SK-N-SH treated with all-trans-retinoic acid at 6 μM for 48 hours (cell line): ENCODE results near the gene ZNF850.

Experiments used
- BACH2 ChIP-seq: fragments of 250-450 bp; sonication (Bioruptor Pico); IDR thresholded peaks from 2 replicates; pipeline ENCODE4 v1.9.0; 2021; ENCODE audit warnings: mild to moderate bottlenecking, borderline replicate concordance
- CSRNP3 ChIP-seq: fragments of 250-450 bp; sonication (Bioruptor Pico); IDR thresholded peaks from 2 replicates; pipeline ENCODE4 v1.5.1; 2021; ENCODE audit warnings: mild to moderate bottlenecking, moderate library complexity
- ESRRG ChIP-seq: fragments of 250-450 bp; sonication (Bioruptor Pico); IDR thresholded peaks from 2 replicates; pipeline ENCODE4 v1.6.1; 2021; ENCODE audit warnings: mild to moderate bottlenecking
- OSR1 ChIP-seq: fragments of 250-450 bp; sonication (Bioruptor Pico); IDR thresholded peaks from 2 replicates; pipeline ENCODE4 v1.8.0; 2022; ENCODE audit warnings: moderate library complexity, mild to moderate bottlenecking, inconsistent platforms
- PATZ1 ChIP-seq: fragments of 250-450 bp; sonication (Bioruptor Pico); IDR thresholded peaks from 2 replicates; pipeline ENCODE4 v1.8.0; 2020; ENCODE audit warnings: mild to moderate bottlenecking, moderate library complexity, borderline replicate concordance
- PPARA ChIP-seq: fragments of 250-450 bp; sonication (Bioruptor Pico); IDR thresholded peaks from 2 replicates; pipeline ENCODE4 v1.5.0; 2020; ENCODE audit warnings: mild to moderate bottlenecking, borderline replicate concordance
- RARB ChIP-seq: fragments of 250-450 bp; sonication (Bioruptor Pico); IDR thresholded peaks from 2 replicates; pipeline ENCODE4 v1.8.0; 2021; ENCODE audit warnings: mild to moderate bottlenecking, moderate library complexity
- TCF4 ChIP-seq: fragments of 250-450 bp; sonication (Bioruptor Pico); IDR thresholded peaks from 2 replicates; pipeline ENCODE4 v1.8.0; 2021; ENCODE audit warnings: mild to moderate bottlenecking, moderate library complexity, borderline replicate concordance
- ZFP3 ChIP-seq: fragments of 250-450 bp; sonication (Bioruptor Pico); IDR thresholded peaks from 2 replicates; pipeline ENCODE4 v1.5.0; 2020; ENCODE audit warnings: mild to moderate bottlenecking, moderate library complexity
- ZFP30 ChIP-seq: fragments of 450-650 bp; formaldehyde crosslinking; IDR thresholded peaks from 2 replicates; pipeline ENCODE4 v1.5.0; 2022; ENCODE audit warnings: mild to moderate bottlenecking, moderate library complexity
- ZNF565 ChIP-seq: fragments of 450-650 bp; formaldehyde crosslinking; conservative IDR thresholded peaks from 2 replicates; pipeline ENCODE4 v1.5.0; 2020; ENCODE audit warnings: low read depth, mild to moderate bottlenecking, moderate library complexity
- ZNF70 ChIP-seq: fragments of 450-650 bp; formaldehyde crosslinking; IDR thresholded peaks from 2 replicates; pipeline ENCODE4 v1.5.0; 2020; ENCODE audit warnings: mild to moderate bottlenecking, moderate library complexity

GRCh38 chr19:36665832-36666231, 106.8 kb downstream of the ZNF850 start:
- no peak for TF ChIP-seq PPARA (CRISPR knock-in tag)
- TF ChIP-seq ZNF70 (CRISPR knock-in tag): no peak
- TF ChIP-seq ZNF565 (CRISPR knock-in tag): no peak
- no peak for TF ChIP-seq PATZ1 (CRISPR knock-in tag)
- no peak for TF ChIP-seq CSRNP3 (CRISPR knock-in tag)
- no peak for TF ChIP-seq ESRRG (CRISPR knock-in tag)
- TF ChIP-seq TCF4: no peak
- TF ChIP-seq ZFP3: no peak
- no peak for TF ChIP-seq RARB
- no peak for TF ChIP-seq OSR1 (CRISPR knock-in tag)
- TF ChIP-seq ZFP30 (CRISPR knock-in tag): no peak
- TF ChIP-seq BACH2 (CRISPR knock-in tag): no peak
